GM12892 (cell line): ENCODE data around the gene ZBTB7A.

Source experiments
- POLR2A ChIP-seq: IDR thresholded peaks from 2 replicates; pipeline ENCODE4 v1.6.1; 2011; ENCODE audit warnings: low read depth, low read length, control low read depth
- POLR2AphosphoS5 ChIP-seq: IDR thresholded peaks from 2 replicates; pipeline ENCODE4 v1.6.1; 2011; ENCODE audit warnings: low read depth, low read length, control low read depth

DNA sequence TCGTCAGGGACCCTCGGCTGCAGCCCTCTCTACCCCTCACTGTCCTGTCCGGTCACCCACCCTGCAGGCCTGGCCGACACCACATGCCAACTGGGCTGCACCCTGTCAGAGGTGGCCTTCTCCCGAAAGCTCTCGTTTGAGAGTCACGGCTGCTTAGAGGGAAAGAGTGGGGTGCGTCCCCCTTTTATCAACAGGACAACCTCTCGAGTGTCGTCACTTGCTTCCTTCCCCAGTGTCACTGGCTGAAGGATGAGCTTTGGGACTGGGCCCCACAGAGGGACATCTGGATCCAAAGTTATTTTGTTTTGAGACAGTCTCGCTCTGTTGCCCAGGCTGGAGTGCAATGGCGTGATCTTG is 28.8 kb upstream of the ZBTB7A start:
- TF ChIP-seq POLR2A (no peak), POLR2AphosphoS5 (no peak)
